ENCODE data around the gene NUAK2. TPM values are rescaled to one million over a fixed set of nuclear protein-coding genes. Genes with fewer than 3 reads are reported as not detected.

The NUAK2 gene
- total RNA-seq, 6 experiments from 2014 or later: 6.3 to 8.2 (median 7.3) TPM

DNA sequence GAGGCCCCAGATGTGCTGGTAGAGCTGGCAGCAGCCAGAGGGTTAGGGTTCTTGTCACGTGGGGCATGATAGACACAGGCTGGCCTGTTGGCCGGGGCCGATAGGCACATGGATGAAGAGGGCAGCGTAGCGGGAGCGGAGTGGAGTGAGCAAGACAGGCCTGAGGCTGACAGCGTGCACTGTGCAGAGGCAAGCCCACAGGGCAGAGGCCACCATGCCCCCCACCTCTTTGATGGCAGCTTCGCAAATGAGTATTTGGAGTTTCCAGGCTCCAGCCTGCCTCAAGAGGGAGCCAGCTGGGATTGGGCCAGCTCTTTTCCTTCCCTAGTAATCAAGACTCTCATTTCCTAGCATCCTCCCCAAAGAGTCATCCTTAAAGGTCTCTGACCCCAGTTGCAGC, 50.3 kb downstream of the NUAK2 start:
- H3K27ac Mint-ChIP-seq: peak overlapping the region; percentile 63; the same call in 1 of the 2 replicates

DNA sequence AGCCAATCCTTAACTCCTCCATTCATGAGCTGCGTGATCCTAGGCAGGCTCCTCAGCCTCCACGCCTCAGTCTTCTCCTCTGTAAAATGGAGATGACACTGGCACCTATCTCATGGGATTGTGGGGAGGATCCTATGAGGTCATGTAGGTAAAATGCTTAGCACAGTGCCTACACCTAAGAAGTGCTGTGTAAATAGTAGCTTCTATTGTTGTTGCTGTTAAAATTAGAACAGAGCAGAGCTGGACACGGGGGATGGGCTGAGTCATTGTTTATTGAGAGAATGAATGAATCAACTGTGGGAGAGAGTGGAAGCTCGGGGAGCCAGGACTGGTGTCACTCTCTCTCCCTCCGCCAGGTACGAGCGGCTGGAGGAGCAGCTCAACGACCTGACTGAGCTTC, 50.8 kb downstream of the NUAK2 start:
- peaks cover 25% of the 10 kb centered on the region for H3K4me1 Mint-ChIP-seq (ENCODE audit: low read depth)
- H3K9me3 Mint-ChIP-seq: no peaks in the 10 kb centered on the region
- DNase-seq: peak; percentile 62
- H3K27ac Mint-ChIP-seq: peak overlapping the region; percentile 63
- peak overlapping the region; percentile 29; the same call in 1 of the 2 replicates for H3K4me3 Mint-ChIP-seq
- H3K36me3 Mint-ChIP-seq (ENCODE audit: low read depth): peaks cover 4% of the 10 kb centered on the region; the same call in 1 of the 2 replicates
- TF ChIP-seq, protein P1, sequence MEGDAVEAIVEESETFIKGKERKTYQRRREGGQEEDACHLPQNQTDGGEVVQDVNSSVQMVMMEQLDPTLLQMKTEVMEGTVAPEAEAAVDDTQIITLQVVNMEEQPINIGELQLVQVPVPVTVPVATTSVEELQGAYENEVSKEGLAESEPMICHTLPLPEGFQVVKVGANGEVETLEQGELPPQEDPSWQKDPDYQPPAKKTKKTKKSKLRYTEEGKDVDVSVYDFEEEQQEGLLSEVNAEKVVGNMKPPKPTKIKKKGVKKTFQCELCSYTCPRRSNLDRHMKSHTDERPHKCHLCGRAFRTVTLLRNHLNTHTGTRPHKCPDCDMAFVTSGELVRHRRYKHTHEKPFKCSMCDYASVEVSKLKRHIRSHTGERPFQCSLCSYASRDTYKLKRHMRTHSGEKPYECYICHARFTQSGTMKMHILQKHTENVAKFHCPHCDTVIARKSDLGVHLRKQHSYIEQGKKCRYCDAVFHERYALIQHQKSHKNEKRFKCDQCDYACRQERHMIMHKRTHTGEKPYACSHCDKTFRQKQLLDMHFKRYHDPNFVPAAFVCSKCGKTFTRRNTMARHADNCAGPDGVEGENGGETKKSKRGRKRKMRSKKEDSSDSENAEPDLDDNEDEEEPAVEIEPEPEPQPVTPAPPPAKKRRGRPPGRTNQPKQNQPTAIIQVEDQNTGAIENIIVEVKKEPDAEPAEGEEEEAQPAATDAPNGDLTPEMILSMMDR (IDR thresholded peaks at IDR 0.05): no peak
- H3K27me3 Mint-ChIP-seq (ENCODE audit: insufficient read depth): 0 out of 2 replicates have a peak, but pooled peaks cover 1% of the 10 kb centered on the region

More for the DNA sequence above, 50.3 kb downstream of the NUAK2 start:
- Mint-ChIP-seq H3K4me1 (ENCODE audit: low read depth) (peaks cover 25% of the 10 kb centered on the region), H3K36me3 (ENCODE audit: low read depth) (peaks cover 4% of the 10 kb centered on the region; the same call in 1 of the 2 replicates), H3K9me3 (no peaks in the 10 kb centered on the region), H3K4me3 (peak overlapping the region; percentile 29; the same call in 1 of the 2 replicates), H3K27me3 (ENCODE audit: insufficient read depth) (peaks cover 2% of the 10 kb centered on the region; the same call in 1 of the 2 replicates)
- TF ChIP-seq, protein P1 (IDR thresholded peaks at IDR 0.05): peak; percentile 61
- DNase-seq: no peak

DNA sequence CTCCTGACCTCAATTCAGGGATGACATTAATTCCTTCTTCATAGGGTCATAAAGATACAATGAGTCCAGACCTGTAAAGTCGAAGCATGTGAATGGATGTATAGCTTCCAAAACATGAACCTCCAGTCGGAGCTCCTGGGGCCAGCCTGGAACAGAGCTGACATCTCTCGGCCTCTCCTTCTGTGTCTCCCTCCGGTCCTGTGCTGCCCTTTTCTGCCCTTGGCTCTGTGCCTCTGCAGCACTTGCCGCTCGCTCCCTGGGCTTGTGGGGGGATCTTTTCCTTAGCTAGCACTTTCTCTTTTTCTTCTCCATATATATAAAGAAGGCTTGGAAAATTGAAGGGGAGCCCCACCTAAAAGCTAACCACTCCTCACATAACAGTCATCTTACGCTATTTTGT, 51.3 kb downstream of the NUAK2 start:
- TF ChIP-seq, protein P1 (IDR thresholded peaks at IDR 0.05): no peak
- Mint-ChIP-seq H3K27me3 (ENCODE audit: insufficient read depth) (0 out of 2 replicates have a peak, but pooled peaks cover 2% of the 10 kb centered on the region), H3K36me3 (ENCODE audit: low read depth) (peaks cover 4% of the 10 kb centered on the region; the same call in 1 of the 2 replicates), H3K4me1 (ENCODE audit: low read depth) (peaks cover 25% of the 10 kb centered on the region), H3K27ac (peak overlapping the region; percentile 63; the same call in 1 of the 2 replicates), H3K4me3 (no peak overlapping the region), H3K9me3 (no peaks in the 10 kb centered on the region)
- no peak for DNase-seq

DNA sequence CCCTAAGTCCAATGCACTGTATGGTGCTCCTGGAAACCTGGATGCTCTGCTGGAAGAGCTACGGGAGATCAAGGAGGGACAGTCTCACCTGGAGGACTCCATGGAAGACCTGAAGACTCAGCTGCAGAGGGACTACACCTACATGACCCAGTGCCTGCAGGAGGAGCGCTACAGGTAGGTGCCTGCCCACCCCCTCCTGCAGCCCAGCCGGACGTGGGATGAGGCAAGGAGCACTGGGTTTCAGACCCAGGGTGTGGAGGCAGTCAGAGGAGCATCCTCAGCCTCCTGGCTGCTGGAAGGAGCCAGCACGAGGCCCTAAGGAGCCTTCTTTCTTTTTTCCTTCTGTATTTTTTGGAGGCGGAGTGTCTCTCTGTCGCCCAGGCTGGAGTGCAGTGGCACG, 51.8 kb downstream of the NUAK2 start:
- Mint-ChIP-seq H3K27me3 (ENCODE audit: insufficient read depth) (0 out of 2 replicates have a peak, but pooled peaks cover 2% of the 10 kb centered on the region), H3K9me3 (no peaks in the 10 kb centered on the region), H3K27ac (no peak overlapping the region), H3K4me3 (no peak overlapping the region), H3K4me1 (ENCODE audit: low read depth) (peaks cover 25% of the 10 kb centered on the region), H3K36me3 (ENCODE audit: low read depth) (peaks cover 4% of the 10 kb centered on the region; the same call in 1 of the 2 replicates)
- TF ChIP-seq, protein P1 (IDR thresholded peaks at IDR 0.05): no peak
- DNase-seq: no peak

DNA sequence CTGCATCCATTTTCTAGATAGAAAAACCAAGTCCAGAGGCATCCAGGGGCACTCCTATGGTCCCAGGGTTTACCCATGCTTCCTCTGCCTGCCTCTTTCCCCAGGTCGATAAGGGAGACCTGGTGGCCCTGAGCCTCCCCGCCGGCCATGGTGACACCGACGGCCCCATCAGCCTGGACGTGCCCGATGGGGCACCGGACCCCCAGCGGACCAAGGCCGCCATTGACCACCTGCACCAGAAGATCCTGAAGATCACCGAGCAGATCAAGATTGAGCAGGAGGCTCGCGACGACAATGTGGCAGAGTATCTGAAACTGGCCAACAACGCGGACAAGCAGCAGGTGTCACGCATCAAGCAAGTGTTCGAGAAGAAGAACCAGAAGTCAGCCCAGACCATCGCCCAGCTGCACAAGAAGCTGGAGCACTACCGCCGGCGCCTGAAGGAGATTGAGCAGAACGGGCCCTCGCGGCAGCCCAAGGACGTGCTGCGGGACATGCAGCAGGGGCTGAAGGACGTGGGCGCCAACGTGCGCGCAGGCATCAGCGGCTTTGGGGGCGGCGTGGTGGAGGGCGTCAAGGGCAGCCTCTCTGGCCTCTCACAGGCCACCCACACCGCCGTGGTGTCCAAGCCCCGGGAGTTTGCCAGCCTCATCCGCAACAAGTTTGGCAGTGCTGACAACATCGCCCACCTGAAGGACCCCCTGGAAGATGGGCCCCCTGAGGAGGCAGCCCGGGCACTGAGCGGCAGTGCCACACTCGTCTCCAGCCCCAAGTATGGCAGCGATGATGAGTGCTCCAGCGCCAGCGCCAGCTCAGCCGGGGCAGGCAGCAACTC, 52.5 kb downstream of the NUAK2 start:
- TF ChIP-seq, protein P1 (IDR thresholded peaks at IDR 0.05): no peak
- H3K36me3 Mint-ChIP-seq (ENCODE audit: low read depth): peaks cover 4% of the 10 kb centered on the region; the same call in 1 of the 2 replicates
- DNase-seq: no peak
- no peak overlapping the region for H3K4me3 Mint-ChIP-seq
- H3K27ac Mint-ChIP-seq: no peak overlapping the region
- 0 out of 2 replicates have a peak, but pooled peaks cover 2% of the 10 kb centered on the region for H3K27me3 Mint-ChIP-seq (ENCODE audit: insufficient read depth)
- H3K4me1 Mint-ChIP-seq (ENCODE audit: low read depth): peaks cover 25% of the 10 kb centered on the region
- no peaks in the 10 kb centered on the region for H3K9me3 Mint-ChIP-seq
